HFF-Myc (cell line): Measurements from ENCODE around the gene BMPER.

Experiments
- DNase-seq: peaks from one replicate; pipeline ENCODE4 v3.0.0-alpha.2; 2011; ENCODE audit warnings: low read depth; ENCODE audit errors: extremely low read depth
- H3K4me3 ChIP-seq: replicated peaks from 2 replicates; pipeline ENCODE4 v1.5.1; 2011; ENCODE audit warnings: low read depth, mild to moderate bottlenecking, control low read depth, low read length
- TF ChIP-seq, protein P1 (sequence below): IDR thresholded peaks from 2 replicates; pipeline ENCODE4 v1.5.1; 2012; ENCODE audit warnings: mild to moderate bottlenecking, low read depth, low read length, control low read depth; ENCODE audit errors: missing control alignments

Gene BMPER

DNA sequence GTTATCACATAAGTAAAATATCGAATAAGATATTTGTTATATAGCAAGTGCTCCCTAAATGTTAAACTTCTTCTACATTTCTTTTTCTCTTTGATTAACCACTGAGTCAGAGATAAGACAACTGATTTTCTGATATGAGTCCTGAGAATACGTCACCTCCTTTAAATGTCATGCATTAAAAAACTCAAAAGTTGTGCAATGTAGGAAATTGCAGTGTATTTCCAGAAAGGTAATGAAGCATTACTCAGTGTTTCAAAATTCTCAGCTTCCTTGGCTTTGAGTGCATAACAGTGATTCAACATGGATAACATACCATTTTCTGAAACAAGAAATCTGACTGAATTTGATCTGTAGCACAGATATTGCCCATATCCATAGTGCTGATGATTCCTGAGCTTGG is 155.8 kb downstream of the BMPER start:
- no peak overlapping the region for H3K4me3 ChIP-seq
- DNase-seq: no peak
- TF ChIP-seq, protein P1, sequence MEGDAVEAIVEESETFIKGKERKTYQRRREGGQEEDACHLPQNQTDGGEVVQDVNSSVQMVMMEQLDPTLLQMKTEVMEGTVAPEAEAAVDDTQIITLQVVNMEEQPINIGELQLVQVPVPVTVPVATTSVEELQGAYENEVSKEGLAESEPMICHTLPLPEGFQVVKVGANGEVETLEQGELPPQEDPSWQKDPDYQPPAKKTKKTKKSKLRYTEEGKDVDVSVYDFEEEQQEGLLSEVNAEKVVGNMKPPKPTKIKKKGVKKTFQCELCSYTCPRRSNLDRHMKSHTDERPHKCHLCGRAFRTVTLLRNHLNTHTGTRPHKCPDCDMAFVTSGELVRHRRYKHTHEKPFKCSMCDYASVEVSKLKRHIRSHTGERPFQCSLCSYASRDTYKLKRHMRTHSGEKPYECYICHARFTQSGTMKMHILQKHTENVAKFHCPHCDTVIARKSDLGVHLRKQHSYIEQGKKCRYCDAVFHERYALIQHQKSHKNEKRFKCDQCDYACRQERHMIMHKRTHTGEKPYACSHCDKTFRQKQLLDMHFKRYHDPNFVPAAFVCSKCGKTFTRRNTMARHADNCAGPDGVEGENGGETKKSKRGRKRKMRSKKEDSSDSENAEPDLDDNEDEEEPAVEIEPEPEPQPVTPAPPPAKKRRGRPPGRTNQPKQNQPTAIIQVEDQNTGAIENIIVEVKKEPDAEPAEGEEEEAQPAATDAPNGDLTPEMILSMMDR: no peak

DNA sequence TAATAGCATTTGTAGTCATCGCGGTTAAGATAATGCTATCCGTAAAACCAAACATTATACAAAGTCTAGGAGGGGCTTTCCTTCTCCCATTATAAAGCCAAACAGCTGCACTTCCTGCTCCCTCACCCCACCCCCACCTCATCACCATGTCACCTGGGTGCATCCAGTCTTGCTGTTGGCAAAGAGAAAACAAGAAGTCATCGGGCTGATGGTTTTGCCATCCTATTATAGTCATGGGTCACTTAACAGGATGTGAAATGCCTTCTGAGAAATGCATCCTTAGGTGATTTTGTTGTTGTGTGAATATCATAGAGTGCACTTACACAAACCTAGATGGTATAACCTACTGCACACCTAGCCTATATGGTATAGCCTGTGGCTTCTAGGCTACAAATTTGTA is 157.0 kb downstream of the BMPER start:
- TF ChIP-seq, protein P1: no peak
- H3K4me3 ChIP-seq: no peak overlapping the region
- DNase-seq: no peak

DNA sequence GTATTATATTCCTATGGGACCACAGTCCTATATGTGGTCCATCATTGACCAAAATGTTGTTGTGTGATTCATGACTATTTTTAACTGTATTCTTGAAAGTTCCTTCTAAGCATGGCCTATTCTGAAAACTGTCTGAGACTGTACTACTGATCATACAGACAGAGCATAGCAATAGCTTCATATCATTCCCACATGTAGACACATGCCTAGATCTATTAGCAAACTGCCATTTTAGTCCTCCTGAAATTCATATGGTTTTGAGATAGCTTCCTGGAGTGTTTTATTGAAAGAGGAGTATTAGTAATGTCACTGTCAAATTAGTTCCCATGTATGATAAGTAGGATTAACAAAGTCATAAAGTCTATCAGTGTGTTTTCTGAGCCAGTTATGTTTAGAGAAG is 157.5 kb downstream of the BMPER start:
- H3K4me3 ChIP-seq: no peak overlapping the region
- TF ChIP-seq, protein P1: no peak
- no peak for DNase-seq

DNA sequence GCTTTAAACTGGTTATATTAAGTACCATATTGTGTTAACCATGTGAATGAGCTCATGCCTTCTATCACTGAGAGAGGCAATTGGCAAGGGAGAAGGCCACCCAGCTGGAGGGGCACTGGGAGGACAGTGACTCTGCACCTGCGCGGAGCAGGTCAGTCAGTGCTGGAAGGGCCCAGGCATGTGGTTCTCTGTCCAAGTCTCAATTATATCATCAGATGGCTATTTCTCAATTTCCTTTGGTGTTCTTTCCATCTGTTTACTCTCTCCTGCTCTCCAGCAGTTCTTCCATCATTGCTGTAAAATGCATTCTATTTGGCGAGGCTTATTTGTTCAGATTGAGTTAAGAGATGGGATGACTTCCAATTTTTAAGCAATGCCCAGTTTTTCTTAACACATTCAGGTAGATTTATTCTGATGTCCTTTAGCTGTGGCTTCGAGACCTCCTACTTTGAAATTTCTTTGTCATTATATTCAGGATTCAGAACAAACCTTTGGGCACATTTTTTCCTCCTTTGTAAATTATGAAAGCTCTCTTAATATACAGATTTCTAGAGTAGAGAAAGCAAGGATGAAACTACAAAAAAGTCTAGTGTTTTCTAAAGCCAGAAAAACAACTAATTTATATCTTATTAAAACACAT is 159.3 kb downstream of the BMPER start:
- TF ChIP-seq, protein P1: no peak

DNA sequence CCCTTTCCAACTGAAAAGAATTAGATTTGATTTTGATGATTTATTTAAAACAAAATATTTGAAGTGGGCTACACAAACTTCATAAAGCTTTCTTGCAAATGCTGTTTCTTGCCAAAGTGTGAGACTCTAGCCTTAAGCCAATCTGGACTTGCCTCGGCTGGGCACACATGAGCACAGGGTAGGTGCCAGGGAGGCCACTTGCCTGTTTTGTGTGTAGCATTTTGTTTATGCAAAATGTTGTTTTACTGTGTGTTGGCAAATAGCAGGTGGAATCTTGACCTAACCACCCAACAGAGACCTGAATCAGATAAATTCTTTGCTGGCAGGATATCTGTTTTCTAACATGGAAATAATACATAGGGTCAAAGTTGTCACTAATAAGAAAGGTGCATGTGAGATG is 161.1 kb downstream of the BMPER start:
- H3K4me3 ChIP-seq: no peak overlapping the region
- TF ChIP-seq, protein P1: no peak
- no peak for DNase-seq

More for the DNA sequence above, 159.3 kb downstream of the BMPER start:
- DNase-seq: no peak
- H3K4me3 ChIP-seq: no peak overlapping the region

DNA sequence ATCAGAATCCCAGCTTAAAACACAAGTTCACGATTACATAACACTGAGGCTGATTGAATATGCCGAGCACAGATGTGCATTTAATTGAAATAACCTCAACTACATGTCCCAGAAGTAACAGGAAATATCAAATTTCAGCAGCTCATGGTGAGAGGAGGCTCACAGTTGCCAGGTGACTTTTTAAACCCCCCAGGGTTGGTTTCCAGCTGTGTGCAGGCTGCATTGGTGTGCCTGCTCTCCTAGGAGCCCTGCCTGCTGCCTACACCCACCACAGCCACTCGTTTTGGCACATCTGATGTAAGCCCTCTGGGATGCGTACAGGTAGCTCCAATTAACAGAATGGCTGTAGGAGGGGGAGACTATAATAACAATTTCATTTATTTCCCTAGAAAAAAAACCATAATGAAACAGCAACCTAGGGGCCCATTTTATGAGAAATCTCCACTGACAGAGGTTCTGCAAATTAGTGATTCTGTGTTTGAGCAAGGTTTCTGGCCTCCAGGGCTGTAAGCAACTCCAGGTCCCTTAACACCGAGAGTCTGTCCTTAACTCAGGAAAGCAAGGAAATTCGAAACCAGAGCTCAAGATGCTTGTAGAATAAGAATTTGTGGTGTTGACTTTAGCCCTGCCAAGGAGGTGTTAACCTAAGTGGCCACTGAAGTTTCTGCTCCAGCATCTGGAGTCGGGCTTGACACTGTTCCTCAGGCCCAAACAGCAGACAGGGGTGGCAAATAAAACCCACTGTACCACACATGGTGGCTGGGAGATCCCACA is 161.9 kb downstream of the BMPER start:
- H3K4me3 ChIP-seq: no peak overlapping the region
- no peak for DNase-seq
- TF ChIP-seq, protein P1: no peak
